ENCODE data around the gene FFAR3.

DNA sequence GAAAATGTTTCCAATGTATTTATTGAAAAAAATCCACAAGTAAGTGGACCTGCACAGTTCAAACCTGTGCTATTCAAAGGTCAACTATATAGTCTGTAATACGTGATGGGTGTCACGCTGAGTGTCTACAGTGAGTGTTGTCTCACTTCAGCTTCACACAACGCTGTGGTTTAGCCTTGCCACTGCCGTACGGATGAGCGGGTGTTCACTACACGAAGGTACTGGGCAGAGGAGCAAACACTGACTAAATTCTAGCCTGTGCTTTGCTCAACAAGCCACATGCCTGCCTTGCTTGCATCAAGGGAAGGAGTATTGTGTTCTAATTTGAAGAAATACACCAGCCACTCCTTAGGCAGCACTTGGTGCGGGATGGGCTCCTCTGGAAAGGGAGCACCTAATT lies 3.4 kb upstream of the FFAR3 start:
- TF ChIP-seq, protein P1, sequence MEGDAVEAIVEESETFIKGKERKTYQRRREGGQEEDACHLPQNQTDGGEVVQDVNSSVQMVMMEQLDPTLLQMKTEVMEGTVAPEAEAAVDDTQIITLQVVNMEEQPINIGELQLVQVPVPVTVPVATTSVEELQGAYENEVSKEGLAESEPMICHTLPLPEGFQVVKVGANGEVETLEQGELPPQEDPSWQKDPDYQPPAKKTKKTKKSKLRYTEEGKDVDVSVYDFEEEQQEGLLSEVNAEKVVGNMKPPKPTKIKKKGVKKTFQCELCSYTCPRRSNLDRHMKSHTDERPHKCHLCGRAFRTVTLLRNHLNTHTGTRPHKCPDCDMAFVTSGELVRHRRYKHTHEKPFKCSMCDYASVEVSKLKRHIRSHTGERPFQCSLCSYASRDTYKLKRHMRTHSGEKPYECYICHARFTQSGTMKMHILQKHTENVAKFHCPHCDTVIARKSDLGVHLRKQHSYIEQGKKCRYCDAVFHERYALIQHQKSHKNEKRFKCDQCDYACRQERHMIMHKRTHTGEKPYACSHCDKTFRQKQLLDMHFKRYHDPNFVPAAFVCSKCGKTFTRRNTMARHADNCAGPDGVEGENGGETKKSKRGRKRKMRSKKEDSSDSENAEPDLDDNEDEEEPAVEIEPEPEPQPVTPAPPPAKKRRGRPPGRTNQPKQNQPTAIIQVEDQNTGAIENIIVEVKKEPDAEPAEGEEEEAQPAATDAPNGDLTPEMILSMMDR (IDR thresholded peaks at IDR 0.05) = no peak
- TF ChIP-seq POLR2AphosphoS5 (IDR thresholded peaks at IDR 0.05) = no peak
- TF ChIP-seq EP300 (IDR thresholded peaks at IDR 0.05) = no peak
- TF ChIP-seq POLR2A (IDR thresholded peaks at IDR 0.05) = no peak

Measured in suprapubic skin (tissue), 4 donors.